GM12865 (cell line): ENCODE data around the gene PAWR.
A peak's percentile ranks its signal among the peaks of the same experiment; 100 is the strongest.

Experiments
- DNase-seq: peaks from one replicate; pipeline ENCODE4 v3.0.0; 2010; ENCODE audit warnings: low read depth
- H3K4me3 ChIP-seq: 2 replicates; pipeline ENCODE4 v1.5.1; 2011; ENCODE audit warnings: mild to moderate bottlenecking, low read depth, low read length, control low read depth
- TF ChIP-seq, protein P1 (sequence below): IDR thresholded peaks from 2 replicates; pipeline ENCODE4 v1.5.1; 2011; ENCODE audit warnings: low read length, control low read depth, low read depth, inconsistent platforms; ENCODE audit not compliant: insufficient read depth; ENCODE audit errors: missing control alignments

The PAWR gene

GRCh38 chr12:79678306-79678705 is 12.5 kb downstream of the PAWR start:
- no peak overlapping the region for H3K4me3 ChIP-seq
- DNase-seq, result no peak
- TF ChIP-seq, protein P1, sequence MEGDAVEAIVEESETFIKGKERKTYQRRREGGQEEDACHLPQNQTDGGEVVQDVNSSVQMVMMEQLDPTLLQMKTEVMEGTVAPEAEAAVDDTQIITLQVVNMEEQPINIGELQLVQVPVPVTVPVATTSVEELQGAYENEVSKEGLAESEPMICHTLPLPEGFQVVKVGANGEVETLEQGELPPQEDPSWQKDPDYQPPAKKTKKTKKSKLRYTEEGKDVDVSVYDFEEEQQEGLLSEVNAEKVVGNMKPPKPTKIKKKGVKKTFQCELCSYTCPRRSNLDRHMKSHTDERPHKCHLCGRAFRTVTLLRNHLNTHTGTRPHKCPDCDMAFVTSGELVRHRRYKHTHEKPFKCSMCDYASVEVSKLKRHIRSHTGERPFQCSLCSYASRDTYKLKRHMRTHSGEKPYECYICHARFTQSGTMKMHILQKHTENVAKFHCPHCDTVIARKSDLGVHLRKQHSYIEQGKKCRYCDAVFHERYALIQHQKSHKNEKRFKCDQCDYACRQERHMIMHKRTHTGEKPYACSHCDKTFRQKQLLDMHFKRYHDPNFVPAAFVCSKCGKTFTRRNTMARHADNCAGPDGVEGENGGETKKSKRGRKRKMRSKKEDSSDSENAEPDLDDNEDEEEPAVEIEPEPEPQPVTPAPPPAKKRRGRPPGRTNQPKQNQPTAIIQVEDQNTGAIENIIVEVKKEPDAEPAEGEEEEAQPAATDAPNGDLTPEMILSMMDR, result no peak

GRCh38 chr12:79677672-79678071 is 13.1 kb downstream of the PAWR start:
- no peak overlapping the region for H3K4me3 ChIP-seq
- TF ChIP-seq, protein P1, result no peak
- DNase-seq, result no peak

DNA sequence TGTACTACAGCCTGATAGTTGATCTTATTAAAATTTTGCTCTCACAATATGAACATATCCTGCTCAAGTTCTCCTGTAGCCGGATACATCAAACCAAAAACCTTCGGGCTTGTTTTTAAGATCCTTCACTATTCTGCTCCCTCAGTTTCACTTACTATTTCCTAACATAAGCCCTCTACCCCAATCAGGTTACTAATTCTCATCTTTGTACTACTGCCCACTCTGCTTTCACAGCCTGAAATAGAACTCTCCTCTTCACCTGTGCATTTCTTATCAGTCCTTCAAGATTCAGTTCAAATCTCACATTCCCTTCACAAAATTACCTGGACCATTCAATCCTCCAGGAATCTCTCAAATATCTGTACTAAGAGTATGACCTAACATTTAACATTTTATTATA is 14.2 kb downstream of the PAWR start:
- no peak overlapping the region for H3K4me3 ChIP-seq
- DNase-seq, result no peak
- TF ChIP-seq, protein P1, result no peak

GRCh38 chr12:79674629-79675028 is 16.1 kb downstream of the PAWR start:
- TF ChIP-seq, protein P1, result no peak
- H3K4me3 ChIP-seq, result no peak overlapping the region
- no peak for DNase-seq

DNA sequence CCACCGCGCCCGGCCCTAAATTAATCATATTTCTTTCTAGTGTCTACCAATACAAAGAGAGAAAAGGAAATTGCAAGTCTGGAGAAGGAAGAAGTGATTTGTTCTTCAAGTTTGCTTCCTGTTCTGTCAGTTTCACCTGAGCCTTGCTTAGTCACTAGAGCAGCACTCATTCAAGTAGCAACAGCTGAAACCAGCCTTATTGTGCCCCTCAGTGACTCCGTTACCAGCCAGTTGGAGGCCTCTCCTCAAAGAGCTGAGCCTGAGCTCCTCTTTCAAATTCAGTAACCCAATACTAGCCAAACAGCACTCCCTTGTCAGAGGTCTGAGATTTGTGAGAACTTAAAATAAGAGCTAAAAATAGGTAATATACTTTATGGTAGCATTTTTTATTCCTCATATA is 17.4 kb downstream of the PAWR start:
- H3K4me3 ChIP-seq, result no peak overlapping the region
- TF ChIP-seq, protein P1, result no peak
- DNase-seq, result peak; percentile 21

- DNase-seq, result no peak
Measured at GRCh38 chr12:79668113-79668512, 22.7 kb downstream of the PAWR start.

More at GRCh38 chr12:79668113-79668512, 22.7 kb downstream of the PAWR start:
- TF ChIP-seq, protein P1, result no peak
- H3K4me3 ChIP-seq, result no peak overlapping the region
